H1 (cell line): ENCODE data around the gene CCNA2. TPM values are rescaled to one million over a fixed set of nuclear protein-coding genes. Genes with fewer than 3 reads are reported as not detected.

Experiments used
- CTCF ChIA-PET: fragments of 300-600 bp; sonication (Branson Sonifier 250); formaldehyde crosslinking; loops from one replicate; lab custom pipeline; 2021; ENCODE audit not compliant: partially characterized antibody; lab: Charles Lee
- POLR2A ChIA-PET: fragments of 300-600 bp; sonication (Branson Sonifier 250); formaldehyde crosslinking; loops from one replicate; lab custom pipeline; 2021; ENCODE audit warnings: inconsistent platforms; ENCODE audit not compliant: partially characterized antibody; lab: Charles Lee
- DNase-seq, 2 experiments: peaks; one replicate each; pipeline versions ENCODE4 v3.0.0 to v3.0.0-alpha.2; 2010 to 2022; ENCODE audit warnings: low spot score in 2 of 2, low read depth in 1 of 2, mixed read lengths in 1 of 2
- FAIRE-seq: peaks from 2 replicates; lab custom pipeline; 2011; peaks lifted over from hg19 to GRCh38; lab: Jason Lieb, UNC
- H2AFZ ChIP-seq: 2 replicates; pipeline ENCODE4 v1.8.1; 2012; ENCODE audit warnings: low read length, inconsistent platforms
- H2AK5ac ChIP-seq: 2 replicates; pipeline ENCODE4 v1.6.1; 2013; ENCODE audit warnings: low read depth, low read length
- H2BK120ac ChIP-seq: replicated peaks from 2 replicates; pipeline ENCODE3; 2013; ENCODE audit warnings: low read depth, low read length, inconsistent platforms
- H2BK12ac ChIP-seq: 2 replicates; pipeline ENCODE4 v1.6.1; 2013; ENCODE audit warnings: low read depth, low read length
- H2BK15ac ChIP-seq: 2 replicates; pipeline ENCODE4 v1.6.1; 2013; ENCODE audit warnings: low read length
- H2BK20ac ChIP-seq: 2 replicates; pipeline ENCODE4 v1.6.1; 2013; ENCODE audit warnings: low read length
- H2BK5ac ChIP-seq: 2 replicates; pipeline ENCODE4 v1.6.1; 2013; ENCODE audit warnings: low read depth, low read length
- H3K14ac ChIP-seq: 2 replicates; pipeline ENCODE4 v1.6.1; 2013; ENCODE audit warnings: inconsistent platforms; ENCODE audit not compliant: insufficient read length
- H3K18ac ChIP-seq: 2 replicates; pipeline ENCODE4 v1.6.1; 2013; ENCODE audit warnings: low read length; ENCODE audit errors: extremely low read depth
- H3K23ac ChIP-seq: 2 replicates; pipeline ENCODE4 v1.6.1; 2013; ENCODE audit warnings: inconsistent platforms; ENCODE audit not compliant: insufficient read length
- H3K23me2 ChIP-seq: 2 replicates; pipeline ENCODE4 v1.6.1; 2013; ENCODE audit warnings: low read depth, low read length
- H3K27ac ChIP-seq: 2 replicates; pipeline ENCODE4 v1.6.1; 2011; ENCODE audit warnings: low read depth, low read length, inconsistent platforms
- H3K27me3 ChIP-seq, 4 experiments: replicated peaks in 1 of 4; 1 replicate in 1 of 4; 2 replicates in 3 of 4; pipeline versions ENCODE4 v1.6.1 to v1.8.1; 2011 to 2013; ENCODE audit warnings: low read length in 3 of 4, mild to moderate bottlenecking in 3 of 4, inconsistent platforms in 2 of 4, mixed read lengths in 2 of 4, moderate library complexity in 1 of 4; ENCODE audit not compliant: control insufficient read depth in 3 of 4, insufficient read depth in 3 of 4; ENCODE audit errors: extremely low read depth in 1 of 4
- H3K36me3 ChIP-seq, 4 experiments: 2 replicates each; pipeline versions ENCODE4 v1.6.1 to v1.8.1; 2011 to 2013; ENCODE audit warnings: mild to moderate bottlenecking in 4 of 4, low read length in 3 of 4, moderate library complexity in 2 of 4, control low read depth in 1 of 4, inconsistent platforms in 1 of 4; ENCODE audit not compliant: insufficient read depth in 4 of 4, control insufficient read depth in 2 of 4
- H3K4ac ChIP-seq: replicated peaks from 2 replicates; pipeline ENCODE3; 2013; ENCODE audit warnings: low read length, low read depth, mixed read lengths, inconsistent platforms; ENCODE audit not compliant: insufficient read length
- H3K4me1 ChIP-seq, 4 experiments: replicated peaks in 1 of 4; 1 replicate in 1 of 4; 2 replicates in 3 of 4; pipeline versions ENCODE4 v1.6.1 to v1.8.1; 2011 to 2013; ENCODE audit warnings: low read length in 3 of 4, inconsistent platforms in 2 of 4, mixed read lengths in 1 of 4; ENCODE audit not compliant: insufficient read depth in 4 of 4, control insufficient read depth in 3 of 4
- H3K4me2 ChIP-seq, 2 experiments: 2 replicates each; pipeline versions ENCODE4 v1.6.1 to v1.8.1; 2011 to 2013; ENCODE audit warnings: low read depth in 2 of 2, low read length in 2 of 2, control low read depth in 1 of 2, inconsistent platforms in 1 of 2, mild to moderate bottlenecking in 1 of 2; ENCODE audit not compliant: insufficient read depth in 1 of 2
- H3K4me3 ChIP-seq, 4 experiments: fragments of 200-600, 300-600 bp in 1 of 4; sonication (generic), shearing (Covaris generic), sonication (Bioruptor Twin) in 1 of 4; 2 replicates each; pipeline versions ENCODE4 v1.5.1 to v1.8.1; 2011 to 2016; ENCODE audit warnings: low read length in 4 of 4, low read depth in 3 of 4, control low read depth in 2 of 4, inconsistent platforms in 2 of 4, mild to moderate bottlenecking in 2 of 4, mixed read lengths in 1 of 4, moderate library complexity in 1 of 4; ENCODE audit not compliant: insufficient read depth in 2 of 4; ENCODE audit errors: extremely low read depth in 1 of 4
- H3K56ac ChIP-seq: replicated peaks from 2 replicates; pipeline ENCODE3; 2013; ENCODE audit warnings: low read depth, mild to moderate bottlenecking, mixed read lengths, low read length, inconsistent platforms; ENCODE audit not compliant: insufficient read length
- H3K79me1 ChIP-seq: 2 replicates; pipeline ENCODE4 v1.6.1; 2013; ENCODE audit warnings: low read depth, low read length, control low read depth
- H3K79me2 ChIP-seq, 2 experiments: 2 replicates each; pipeline versions ENCODE4 v1.6.1 to v1.8.1; 2012 to 2013; ENCODE audit warnings: low read length in 2 of 2, mild to moderate bottlenecking in 2 of 2, inconsistent platforms in 1 of 2; ENCODE audit not compliant: insufficient read depth in 2 of 2, control insufficient read depth in 1 of 2
- H3K9ac ChIP-seq, 4 experiments: replicated peaks in 1 of 4; 1 replicate in 1 of 4; 2 replicates in 3 of 4; pipeline versions ENCODE4 v1.6.1 to v1.8.1; 2011 to 2013; ENCODE audit warnings: low read depth in 3 of 4, low read length in 3 of 4, control low read depth in 2 of 4, mild to moderate bottlenecking in 2 of 4, moderate library complexity in 2 of 4, inconsistent platforms in 1 of 4; ENCODE audit errors: extremely low read depth in 1 of 4
- H3K9me3 ChIP-seq, 2 experiments: 2 replicates each; pipeline versions ENCODE4 v1.6.1 to v1.8.1; 2012 to 2013; ENCODE audit warnings: mild to moderate bottlenecking in 2 of 2, moderate library complexity in 2 of 2, control low read depth in 1 of 2, inconsistent platforms in 1 of 2, low read depth in 1 of 2, low read length in 1 of 2, mixed read lengths in 1 of 2; ENCODE audit not compliant: insufficient read depth in 2 of 2
- H4K20me1 ChIP-seq, 2 experiments: replicated peaks in 1 of 2; 2 replicates each; pipeline versions ENCODE3 to v1.8.1; 2011 to 2013; ENCODE audit warnings: inconsistent platforms in 2 of 2, low read length in 2 of 2, mild to moderate bottlenecking in 1 of 2; ENCODE audit not compliant: insufficient read depth in 2 of 2, control insufficient read depth in 1 of 2
- H4K5ac ChIP-seq: 2 replicates; pipeline ENCODE4 v1.6.1; 2013; ENCODE audit warnings: low read length, low read depth, mixed read lengths, inconsistent platforms; ENCODE audit not compliant: insufficient read length
- H4K8ac ChIP-seq: 2 replicates; pipeline ENCODE4 v1.8.0; 2013; ENCODE audit warnings: mild to moderate bottlenecking, moderate library complexity, low read length, inconsistent platforms; ENCODE audit not compliant: insufficient read depth; ENCODE audit errors: extremely low read depth
- H4K91ac ChIP-seq: replicated peaks from 2 replicates; pipeline ENCODE3; 2013; ENCODE audit warnings: low read length, mixed read lengths, inconsistent platforms; ENCODE audit not compliant: insufficient read length
- WGBS, 2 experiments: shearing (Covaris generic) in 1 of 2; methylation state at CpG; one replicate each; pipeline versions ENCODE4 v1.1.6 to v1.1.7; 2013 to 2015; ENCODE audit warnings: low lambda C conversion rate in 2 of 2, mixed read lengths in 2 of 2, inconsistent platforms in 1 of 2, low coverage in 1 of 2, missing lambda C conversion rate in 1 of 2; ENCODE audit not compliant: insufficient replicate concordance in 2 of 2, insufficient coverage in 1 of 2, insufficient read length in 1 of 2; ENCODE audit errors: extremely low coverage in 1 of 2, missing lambda C conversion rate in 1 of 2; 5-methylcytosine and 5-hydroxymethylcytosine counted together
- polyA plus RNA-seq, 7 experiments: library from polyadenylated mRNA; depleted of rRNA in 3 of 7; stranded (reverse) in 5 of 7; unstranded in 2 of 7; fragments of >200 nt in 5 of 7; fragments of 200-250 nt in 2 of 7; gene quantifications; 1 replicate in 5 of 7; 2 replicates in 1 of 7; 4 replicates in 1 of 7; pipeline versions ENCODE4 v1.2.1 to v1.2.3, GENCODE V29; 2011 to 2013; ENCODE audit warnings: missing spikeins in 2 of 7, mixed read lengths in 2 of 7
- total RNA-seq: library from RNA; stranded (reverse); fragmentation: NEBNext Ultra II Directional; extraction: Animal tissue kit (Norgen Biotek cat#: 25700); gene quantifications from 2 replicates; pipeline ENCODE4 v1.2.1, GENCODE V29; 2021

Gene CCNA2
- total and polyA plus RNA-seq, 2 of the 8 experiments (the other 6 are each of a cell fraction or from before 2014, with no cell fraction given) = 42.1 to 98.6 TPM

- no peaks in the 10 kb centered on the region for H4K20me1 ChIP-seq
- H2BK20ac ChIP-seq = no peak overlapping the region
- no peak overlapping the region for H4K91ac ChIP-seq
- no peak overlapping the region for H2BK12ac ChIP-seq
- WGBS, 2 experiments = 94% methylated on average over 4 of the region's 4 CpGs; no CpG with 5 or more reads in 1 of the 2 experiments
- no peak for DNase-seq
- H3K4ac ChIP-seq = no peak overlapping the region
- no peak overlapping the region for H3K18ac ChIP-seq
- H4K5ac ChIP-seq = no peak overlapping the region
- no peaks in the 10 kb centered on the region for H3K36me3 ChIP-seq
- H3K27me3 ChIP-seq = peaks cover 0 to 2% (median 0%) of the 10 kb centered on the region in 4 experiments; a peak in 1 of 7 replicates
- 0 out of 7 replicates have a peak, but pooled peaks cover 0 to 2% (median 0%) of the 10 kb centered on the region in 4 experiments for H3K4me1 ChIP-seq
- H3K56ac ChIP-seq = no peak overlapping the region
- 0 out of 2 replicates have a peak overlapping the region, but pooled peaks have one; percentile 39 for H2AFZ ChIP-seq
- no peak overlapping the region for H3K14ac ChIP-seq
- H3K23ac ChIP-seq = no peak overlapping the region
- H3K79me2 ChIP-seq = no peaks in the 10 kb centered on the region
- H2AK5ac ChIP-seq = no peak overlapping the region
- H3K9me3 ChIP-seq = no peaks in the 10 kb centered on the region
- no peak for FAIRE-seq
- no peak overlapping the region for H2BK5ac ChIP-seq
- no peak overlapping the region for H3K4me2 ChIP-seq
- no peak overlapping the region for H3K27ac ChIP-seq
- POLR2A ChIA-PET = interaction anchor here (0.9 to 1.6 kb wide), 2 partner anchors 10 to 44 kb away, joined by 3 to 8 read pairs; no protein-coding TSS in a partner anchor
- H3K23me2 ChIP-seq = peaks cover 2% of the 10 kb centered on the region; the same call in 1 of the 2 replicates
- H2BK120ac ChIP-seq = no peak overlapping the region
- no peak overlapping the region for H3K9ac ChIP-seq
- CTCF ChIA-PET = interaction anchor here (0.6 to 1.3 kb wide), 4 partner anchors 12 to 92 kb away, joined by 3 to 4 read pairs (median 3); partner anchors contain the start of gene CCNA2
- no peak overlapping the region for H3K4me3 ChIP-seq
- H2BK15ac ChIP-seq = peak overlapping the region; percentile 33; the same call in 1 of the 2 replicates
- no peaks in the 10 kb centered on the region for H3K79me1 ChIP-seq
- H4K8ac ChIP-seq = no peak overlapping the region
Measured at GRCh38 chr4:121785479-121785878, 38.2 kb downstream of the CCNA2 start.
